ENCODE results near the gene MEGF6.

- TF ChIP-seq, protein P1, sequence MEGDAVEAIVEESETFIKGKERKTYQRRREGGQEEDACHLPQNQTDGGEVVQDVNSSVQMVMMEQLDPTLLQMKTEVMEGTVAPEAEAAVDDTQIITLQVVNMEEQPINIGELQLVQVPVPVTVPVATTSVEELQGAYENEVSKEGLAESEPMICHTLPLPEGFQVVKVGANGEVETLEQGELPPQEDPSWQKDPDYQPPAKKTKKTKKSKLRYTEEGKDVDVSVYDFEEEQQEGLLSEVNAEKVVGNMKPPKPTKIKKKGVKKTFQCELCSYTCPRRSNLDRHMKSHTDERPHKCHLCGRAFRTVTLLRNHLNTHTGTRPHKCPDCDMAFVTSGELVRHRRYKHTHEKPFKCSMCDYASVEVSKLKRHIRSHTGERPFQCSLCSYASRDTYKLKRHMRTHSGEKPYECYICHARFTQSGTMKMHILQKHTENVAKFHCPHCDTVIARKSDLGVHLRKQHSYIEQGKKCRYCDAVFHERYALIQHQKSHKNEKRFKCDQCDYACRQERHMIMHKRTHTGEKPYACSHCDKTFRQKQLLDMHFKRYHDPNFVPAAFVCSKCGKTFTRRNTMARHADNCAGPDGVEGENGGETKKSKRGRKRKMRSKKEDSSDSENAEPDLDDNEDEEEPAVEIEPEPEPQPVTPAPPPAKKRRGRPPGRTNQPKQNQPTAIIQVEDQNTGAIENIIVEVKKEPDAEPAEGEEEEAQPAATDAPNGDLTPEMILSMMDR (IDR thresholded peaks at IDR 0.05): no peak
- no peak for TF ChIP-seq POLR2A (IDR thresholded peaks at IDR 0.05)
- TF ChIP-seq POLR2AphosphoS5 (IDR thresholded peaks at IDR 0.05): no peak
- no peak for TF ChIP-seq EP300 (IDR thresholded peaks at IDR 0.05; ENCODE audit: low read depth)
Observed at GRCh38 chr1:3456964-3457909, 154.1 kb downstream of the MEGF6 start.
